ENCODE data around the gene RHOT2. TPM values are rescaled to one million over a fixed set of nuclear protein-coding genes. Genes with fewer than 3 reads are reported as not detected.

Gene RHOT2
- total and polyA plus RNA-seq, 7 donors = 35.3 to 159 (median 52.9) TPM

GRCh38 chr16:694187-694862, 26.4 kb downstream of the RHOT2 start:
- H3K4me3 ChIP-seq = no peak overlapping the region
- TF ChIP-seq POLR2A (IDR thresholded peaks at IDR 0.05) (no peak), EP300 (IDR thresholded peaks at IDR 0.05) (no peak), POLR2AphosphoS5 (IDR thresholded peaks at IDR 0.05) (no peak)
- TF ChIP-seq, protein P1, sequence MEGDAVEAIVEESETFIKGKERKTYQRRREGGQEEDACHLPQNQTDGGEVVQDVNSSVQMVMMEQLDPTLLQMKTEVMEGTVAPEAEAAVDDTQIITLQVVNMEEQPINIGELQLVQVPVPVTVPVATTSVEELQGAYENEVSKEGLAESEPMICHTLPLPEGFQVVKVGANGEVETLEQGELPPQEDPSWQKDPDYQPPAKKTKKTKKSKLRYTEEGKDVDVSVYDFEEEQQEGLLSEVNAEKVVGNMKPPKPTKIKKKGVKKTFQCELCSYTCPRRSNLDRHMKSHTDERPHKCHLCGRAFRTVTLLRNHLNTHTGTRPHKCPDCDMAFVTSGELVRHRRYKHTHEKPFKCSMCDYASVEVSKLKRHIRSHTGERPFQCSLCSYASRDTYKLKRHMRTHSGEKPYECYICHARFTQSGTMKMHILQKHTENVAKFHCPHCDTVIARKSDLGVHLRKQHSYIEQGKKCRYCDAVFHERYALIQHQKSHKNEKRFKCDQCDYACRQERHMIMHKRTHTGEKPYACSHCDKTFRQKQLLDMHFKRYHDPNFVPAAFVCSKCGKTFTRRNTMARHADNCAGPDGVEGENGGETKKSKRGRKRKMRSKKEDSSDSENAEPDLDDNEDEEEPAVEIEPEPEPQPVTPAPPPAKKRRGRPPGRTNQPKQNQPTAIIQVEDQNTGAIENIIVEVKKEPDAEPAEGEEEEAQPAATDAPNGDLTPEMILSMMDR (IDR thresholded peaks at IDR 0.05) = no peak
- H3K4me1 ChIP-seq = peaks cover 0 to 41% (median 32%) of the 10 kb centered on the region in 4 donors
- no peaks in the 10 kb centered on the region for H3K9me3 ChIP-seq
- no peaks in the 10 kb centered on the region for H3K36me3 ChIP-seq
- intact Hi-C loops (cut with DNase I) = no loop called here
- peaks cover 40 to 73% (median 51%) of the 10 kb centered on the region in 3 donors for H3K27me3 ChIP-seq
- no peak overlapping the region for H3K27ac ChIP-seq
- WGBS, 2 donors = 2 to 3% methylated on average over 64 of the region's 64 CpGs
- no peak for DNase-seq

- no peak for TF ChIP-seq POLR2A (IDR thresholded peaks at IDR 0.05)
- Histone ChIP-seq H3K4me3 (no peak overlapping the region), H3K36me3 (no peaks in the 10 kb centered on the region), H3K4me1 (peaks cover 0 to 35% (median 27%) of the 10 kb centered on the region in 4 donors), H3K27me3 (peaks cover 43 to 79% (median 57%) of the 10 kb centered on the region in 3 donors), H3K9me3 (no peaks in the 10 kb centered on the region), H3K27ac (no peak overlapping the region)
- DNase-seq = no peak
- intact Hi-C loops (cut with DNase I) = no loop called here
- 1 to 2% methylated on average over 37 of the region's 37 CpGs for WGBS, 2 donors
Measured at GRCh38 chr16:694863-695354, 27.0 kb downstream of the RHOT2 start.

DNA sequence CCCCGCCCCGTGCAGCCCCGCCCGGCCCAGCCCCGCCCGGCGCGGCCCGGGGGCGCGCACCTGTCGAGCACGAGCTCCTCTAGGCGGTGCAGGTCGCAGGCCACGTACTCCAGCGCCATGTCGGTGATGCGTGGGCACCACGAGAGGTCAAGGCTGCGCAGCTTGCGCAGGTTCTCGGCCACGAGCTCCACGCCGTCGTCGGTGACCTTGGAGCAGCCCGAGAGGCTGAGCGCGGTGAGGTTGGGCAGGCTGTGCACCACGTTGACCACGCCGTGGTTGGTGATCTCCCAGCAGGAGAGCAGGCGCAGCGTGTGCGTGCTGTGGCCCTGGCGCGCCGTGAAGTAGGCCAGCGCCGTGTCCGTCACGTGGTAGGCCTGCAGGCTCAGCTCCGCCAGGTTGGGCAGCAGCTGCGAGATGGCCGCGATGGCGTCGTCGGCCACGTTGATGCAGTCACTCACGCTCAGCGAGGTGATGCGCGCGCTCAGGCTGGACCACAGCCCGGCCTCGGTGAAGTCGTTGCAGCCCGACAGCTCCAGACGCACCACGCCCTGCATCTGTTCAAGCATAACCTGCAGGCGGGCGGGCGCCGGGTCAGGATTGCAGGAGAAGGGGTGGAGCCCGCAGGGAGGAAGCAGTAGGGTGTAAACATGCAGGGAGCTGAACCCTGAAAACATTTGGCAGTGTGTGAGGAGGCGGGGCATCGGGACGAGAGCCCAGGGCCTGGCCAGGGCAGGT, 27.6 kb downstream of the RHOT2 start:
- Histone ChIP-seq H3K4me1 (peaks cover 0 to 33% (median 25%) of the 10 kb centered on the region in 4 donors), H3K4me3 (no peak overlapping the region), H3K27ac (no peak overlapping the region), H3K9me3 (no peaks in the 10 kb centered on the region), H3K36me3 (no peaks in the 10 kb centered on the region), H3K27me3 (peaks cover 49 to 85% (median 63%) of the 10 kb centered on the region in 3 donors)
- WGBS, 2 donors = 1% methylated on average over 71 of the region's 71 CpGs
- DNase-seq = no peak
- TF ChIP-seq POLR2A (IDR thresholded peaks at IDR 0.05) = no peak
- no peak for TF ChIP-seq EP300 (IDR thresholded peaks at IDR 0.05)
- TF ChIP-seq, protein P1 (IDR thresholded peaks at IDR 0.05) = no peak
- TF ChIP-seq POLR2AphosphoS5 (IDR thresholded peaks at IDR 0.05) = no peak
- intact Hi-C loops (cut with DNase I) = no loop called here

GRCh38 chr16:698911-699671, 31.2 kb downstream of the RHOT2 start:
- Histone ChIP-seq H3K4me3 (no peak overlapping the region), H3K27me3 (peaks cover 66 to 95% (median 84%) of the 10 kb centered on the region in 3 donors), H3K36me3 (no peaks in the 10 kb centered on the region), H3K27ac (no peak overlapping the region), H3K4me1 (peaks cover 0 to 25% (median 22%) of the 10 kb centered on the region in 4 donors), H3K9me3 (no peaks in the 10 kb centered on the region)
- 64 to 66% methylated on average over 19 of the region's 19 CpGs for WGBS, 2 donors
- DNase-seq = no peak
- no peak for TF ChIP-seq POLR2AphosphoS5 (IDR thresholded peaks at IDR 0.05)
- no peak for TF ChIP-seq POLR2A (IDR thresholded peaks at IDR 0.05)
- no peak for TF ChIP-seq EP300 (IDR thresholded peaks at IDR 0.05)
- TF ChIP-seq, protein P1 (IDR thresholded peaks at IDR 0.05) = no peak
- intact Hi-C loops (cut with DNase I) = no loop called here
